ENCODE results near the gene PDE4A. TPM values are rescaled to one million over a fixed set of nuclear protein-coding genes. Genes with fewer than 3 reads are reported as not detected.

The PDE4A gene
- total and polyA plus RNA-seq, 2 experiments from 2014 or later = 2.4 to 15.9 TPM

DNA sequence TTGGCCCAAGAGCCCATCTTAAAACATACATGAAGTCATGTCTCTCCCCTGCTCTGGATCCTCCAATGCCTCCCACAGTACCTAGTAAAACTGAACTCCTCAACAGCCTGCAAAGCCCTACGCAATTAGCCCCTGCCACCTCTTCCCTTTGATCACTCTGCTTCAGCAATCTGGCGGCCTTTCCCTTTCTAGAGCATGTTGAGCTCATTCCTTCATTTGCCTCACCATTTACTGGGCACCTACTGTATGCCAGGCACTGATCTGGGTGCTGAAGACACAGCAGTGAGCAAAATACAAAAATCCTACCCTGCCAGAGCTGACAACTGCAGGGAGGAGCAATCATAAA lies 79.9 kb downstream of the PDE4A start:
- Histone ChIP-seq H2AFZ (no peak overlapping the region), H3K9me3 (ENCODE audit: low read depth) (no peaks in the 10 kb centered on the region), H3K27me3 (replicated peaks; ENCODE audit: insufficient read depth) (no peaks in the 10 kb centered on the region), H3K4me1 (ENCODE audit: insufficient read depth) (no peaks in the 10 kb centered on the region), H3K27ac (no peak overlapping the region), H3K79me2 (ENCODE audit: insufficient read depth) (peaks cover 71% of the 10 kb centered on the region), H3K4me3 (no peak overlapping the region), H3K9ac (no peak overlapping the region), H3F3A (ENCODE audit: insufficient read depth) (no peaks in the 10 kb centered on the region), H3K36me3 (ENCODE audit: low read depth) (peaks cover 6% of the 10 kb centered on the region; the same call in 1 of the 2 replicates), H3K9me2 (ENCODE audit: insufficient read depth) (no peaks in the 10 kb centered on the region), H3K4me2 (ENCODE audit: unreplicated experiment) (no peak overlapping the region), H4K20me1 (ENCODE audit: insufficient read depth) (no peaks in the 10 kb centered on the region)
- no peak for DNase-seq
- TF ChIP-seq EZH2phosphoT487 (IDR thresholded peaks at IDR 0.05; ENCODE audit: insufficient read depth, low read depth) (no peak), EZH2 (IDR thresholded peaks at IDR 0.05; ENCODE audit: insufficient read depth, poor library complexity, severe bottlenecking) (no peak)
- WGBS, 2 experiments (ENCODE audit: low coverage in 1 of 2, low lambda C conversion rate in 2 of 2, missing lambda C conversion rate in 2 of 2) = 100% methylated on average over 2 of the region's 2 CpGs
- in situ Hi-C loops (cut with MboI) = no loop called here

- Histone ChIP-seq H3K27me3 (replicated peaks; ENCODE audit: insufficient read depth) (no peaks in the 10 kb centered on the region), H3K4me1 (ENCODE audit: insufficient read depth) (no peaks in the 10 kb centered on the region), H3K27ac (peak overlapping the region; percentile 68), H3K9me3 (ENCODE audit: low read depth) (no peaks in the 10 kb centered on the region), H3K9ac (peak overlapping the region; percentile 92), H4K20me1 (ENCODE audit: insufficient read depth) (no peaks in the 10 kb centered on the region), H3K4me2 (ENCODE audit: unreplicated experiment) (peak overlapping the region; percentile 96), H2AFZ (peak overlapping the region; percentile 66), H3K4me3 (peak overlapping the region; percentile 76), H3K9me2 (ENCODE audit: insufficient read depth) (no peaks in the 10 kb centered on the region), H3F3A (ENCODE audit: insufficient read depth) (no peaks in the 10 kb centered on the region), H3K79me2 (ENCODE audit: insufficient read depth) (peaks cover 53% of the 10 kb centered on the region), H3K36me3 (ENCODE audit: low read depth) (0 out of 2 replicates have a peak, but pooled peaks cover 5% of the 10 kb centered on the region)
- WGBS, 2 experiments (ENCODE audit: low coverage in 1 of 2, low lambda C conversion rate in 2 of 2, missing lambda C conversion rate in 2 of 2) = 1% methylated on average over 18 to 35 of the region's 35 CpGs
- no peak for TF ChIP-seq EZH2phosphoT487 (IDR thresholded peaks at IDR 0.05; ENCODE audit: insufficient read depth, low read depth)
- TF ChIP-seq EZH2 (IDR thresholded peaks at IDR 0.05; ENCODE audit: insufficient read depth, poor library complexity, severe bottlenecking) = no peak
- peak; percentile 75 for DNase-seq
- in situ Hi-C loops (cut with MboI) = no loop called here
Measured at GRCh38 chr19:10501971-10502523, 81.7 kb downstream of the PDE4A start.

GRCh38 chr19:10502524-10503001 lies 82.2 kb downstream of the PDE4A start:
- H3K27ac ChIP-seq = peak overlapping the region; percentile 68
- H3K79me2 ChIP-seq (ENCODE audit: insufficient read depth) = peaks cover 48% of the 10 kb centered on the region
- peak overlapping the region; percentile 76 for H3K4me3 ChIP-seq
- peak overlapping the region; percentile 96 for H3K4me2 ChIP-seq (ENCODE audit: unreplicated experiment)
- no peaks in the 10 kb centered on the region for H4K20me1 ChIP-seq (ENCODE audit: insufficient read depth)
- H3K9ac ChIP-seq = peak overlapping the region; percentile 92
- H3K9me2 ChIP-seq (ENCODE audit: insufficient read depth) = no peaks in the 10 kb centered on the region
- WGBS, 2 experiments (ENCODE audit: low coverage in 1 of 2, low lambda C conversion rate in 2 of 2, missing lambda C conversion rate in 2 of 2) = 0 to 1% methylated on average over 36 to 49 of the region's 65 CpGs
- 0 out of 2 replicates have a peak, but pooled peaks cover 5% of the 10 kb centered on the region for H3K36me3 ChIP-seq (ENCODE audit: low read depth)
- H3F3A ChIP-seq (ENCODE audit: insufficient read depth) = no peaks in the 10 kb centered on the region
- no peaks in the 10 kb centered on the region for H3K9me3 ChIP-seq (ENCODE audit: low read depth)
- TF ChIP-seq EZH2phosphoT487 (IDR thresholded peaks at IDR 0.05; ENCODE audit: insufficient read depth, low read depth) (no peak), EZH2 (IDR thresholded peaks at IDR 0.05; ENCODE audit: insufficient read depth, poor library complexity, severe bottlenecking) (no peak)
- no peaks in the 10 kb centered on the region for H3K4me1 ChIP-seq (ENCODE audit: insufficient read depth)
- no peaks in the 10 kb centered on the region for H3K27me3 ChIP-seq (replicated peaks; ENCODE audit: insufficient read depth)
- peak; percentile 95 for DNase-seq
- peak overlapping the region; percentile 86 for H2AFZ ChIP-seq
- in situ Hi-C loops (cut with MboI) = no loop called here

- DNase-seq = peak; percentile 57
- H3K4me3 ChIP-seq = peak within 1 kb of the TSS; percentile 76
Measured at GRCh38 chr19:10503002-10503789, 82.9 kb downstream of the PDE4A start, which contains the start of gene KEAP1. TSS of gene KEAP1 (minus strand) at chr19:10503356. CDS start at chr19:10500033, 3,323 bp downstream.

More at GRCh38 chr19:10503002-10503789, 82.9 kb downstream of the PDE4A start, which contains the start of gene KEAP1:
- peak within 1 kb of the TSS; percentile 86 for H2AFZ ChIP-seq
- no peaks in the 10 kb centered on the region for H3K9me2 ChIP-seq (ENCODE audit: insufficient read depth)
- H3K79me2 ChIP-seq (ENCODE audit: insufficient read depth) = peaks cover 41% of the 10 kb centered on the region
- no peaks in the 10 kb centered on the region for H3K4me1 ChIP-seq (ENCODE audit: insufficient read depth)
- TF ChIP-seq EZH2phosphoT487 (IDR thresholded peaks at IDR 0.05; ENCODE audit: insufficient read depth, low read depth) (no peak), EZH2 (IDR thresholded peaks at IDR 0.05; ENCODE audit: insufficient read depth, poor library complexity, severe bottlenecking) (no peak)
- WGBS, 2 experiments (ENCODE audit: low coverage in 1 of 2, low lambda C conversion rate in 2 of 2, missing lambda C conversion rate in 2 of 2) = 8 to 9% methylated on average over 38 to 47 of the region's 73 CpGs
- in situ Hi-C loops (cut with MboI) = no loop called here
- no peaks in the 10 kb centered on the region for H3F3A ChIP-seq (ENCODE audit: insufficient read depth)
- H4K20me1 ChIP-seq (ENCODE audit: insufficient read depth) = no peaks in the 10 kb centered on the region
- 0 out of 2 replicates have a peak, but pooled peaks cover 5% of the 10 kb centered on the region for H3K36me3 ChIP-seq (ENCODE audit: low read depth)
- no peaks in the 10 kb centered on the region for H3K27me3 ChIP-seq (replicated peaks; ENCODE audit: insufficient read depth)
- H3K4me2 ChIP-seq (ENCODE audit: unreplicated experiment) = peak within 1 kb of the TSS; percentile 96
- H3K9me3 ChIP-seq (ENCODE audit: low read depth) = no peaks in the 10 kb centered on the region
- peak within 1 kb of the TSS; percentile 92 for H3K9ac ChIP-seq
- peak within 1 kb of the TSS; percentile 68 for H3K27ac ChIP-seq
